Thyroid gland (tissue), 4 donors: Measurements from ENCODE around the gene CC2D2A.

Experiments
- POLR2A ChIP-seq, 2 donors: fragments of 450-650 bp; IDR thresholded peaks; one replicate each; pipeline ENCODE4 v1.6.1; 2017; ENCODE audit warnings: antibody characterized with exemption in 2 of 2, mild to moderate bottlenecking in 2 of 2, moderate library complexity in 1 of 2
- TF ChIP-seq, protein P1 (sequence below), 6 experiments: fragments of 200-600 bp in 3 of 6; fragments of 450-650 bp in 3 of 6; sonication (generic) in 3 of 6; IDR thresholded peaks; one replicate each; pipeline ENCODE4 v1.5.1; 2016 to 2019; ENCODE audit warnings: antibody characterized with exemption in 6 of 6, mild to moderate bottlenecking in 2 of 6, inconsistent platforms in 1 of 6, moderate library complexity in 1 of 6

DNA sequence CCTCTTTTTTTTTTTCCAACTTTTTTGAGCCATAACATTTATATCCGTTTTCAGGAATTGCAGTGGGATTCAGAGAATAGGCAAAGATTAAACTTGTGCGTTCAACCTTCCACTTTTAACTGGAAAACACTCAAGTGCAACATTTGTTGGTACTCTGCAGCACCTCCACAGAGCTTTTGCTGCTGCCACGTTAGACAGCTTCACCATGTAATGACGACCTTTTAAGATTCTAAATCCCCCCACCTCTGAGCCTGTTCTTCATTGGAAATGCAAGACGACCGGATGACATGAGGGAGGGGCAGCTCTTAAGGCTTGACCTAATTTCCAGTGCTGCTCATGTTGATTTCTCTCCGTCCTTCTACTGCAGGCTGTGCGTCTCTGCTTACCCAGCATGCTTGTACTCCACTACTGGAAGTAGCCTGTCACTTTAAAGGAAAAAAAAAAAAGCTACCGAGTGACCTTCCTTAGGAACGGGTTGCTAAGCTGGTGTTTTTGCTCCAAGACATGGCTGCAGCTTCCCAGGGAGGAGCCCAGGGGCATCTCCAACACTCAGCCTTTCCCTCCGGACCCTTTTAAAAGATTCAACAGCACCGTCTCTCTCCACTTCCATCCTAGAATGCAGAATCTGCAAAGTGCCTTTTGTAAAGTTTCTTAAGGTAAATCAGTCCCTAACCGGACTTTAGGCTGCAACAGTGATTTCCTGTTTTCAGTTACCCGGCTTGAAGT, at the start of gene CC2D2A:
- TF ChIP-seq, protein P1, sequence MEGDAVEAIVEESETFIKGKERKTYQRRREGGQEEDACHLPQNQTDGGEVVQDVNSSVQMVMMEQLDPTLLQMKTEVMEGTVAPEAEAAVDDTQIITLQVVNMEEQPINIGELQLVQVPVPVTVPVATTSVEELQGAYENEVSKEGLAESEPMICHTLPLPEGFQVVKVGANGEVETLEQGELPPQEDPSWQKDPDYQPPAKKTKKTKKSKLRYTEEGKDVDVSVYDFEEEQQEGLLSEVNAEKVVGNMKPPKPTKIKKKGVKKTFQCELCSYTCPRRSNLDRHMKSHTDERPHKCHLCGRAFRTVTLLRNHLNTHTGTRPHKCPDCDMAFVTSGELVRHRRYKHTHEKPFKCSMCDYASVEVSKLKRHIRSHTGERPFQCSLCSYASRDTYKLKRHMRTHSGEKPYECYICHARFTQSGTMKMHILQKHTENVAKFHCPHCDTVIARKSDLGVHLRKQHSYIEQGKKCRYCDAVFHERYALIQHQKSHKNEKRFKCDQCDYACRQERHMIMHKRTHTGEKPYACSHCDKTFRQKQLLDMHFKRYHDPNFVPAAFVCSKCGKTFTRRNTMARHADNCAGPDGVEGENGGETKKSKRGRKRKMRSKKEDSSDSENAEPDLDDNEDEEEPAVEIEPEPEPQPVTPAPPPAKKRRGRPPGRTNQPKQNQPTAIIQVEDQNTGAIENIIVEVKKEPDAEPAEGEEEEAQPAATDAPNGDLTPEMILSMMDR (IDR thresholded peaks at IDR 0.05), result no peak
- no peak for TF ChIP-seq POLR2A (IDR thresholded peaks at IDR 0.05)
